GM20000 (cell line): ENCODE data around the gene GM2A.
"Not testable (repeated sequence)": the region's sequence is repeated elsewhere in the genome, so short reads cannot be mapped to it uniquely, and the experiment has no call there.

Experiments
- DNase-seq: peaks from one replicate; pipeline ENCODE4 v3.0.0; 2012; ENCODE audit warnings: low spot score
- TF ChIP-seq, protein P1 (sequence below): IDR thresholded peaks from 2 replicates; pipeline ENCODE4 v1.5.1; 2012; ENCODE audit warnings: mild to moderate bottlenecking, control low read depth; ENCODE audit errors: extremely low read depth, missing control alignments

Gene GM2A

DNA sequence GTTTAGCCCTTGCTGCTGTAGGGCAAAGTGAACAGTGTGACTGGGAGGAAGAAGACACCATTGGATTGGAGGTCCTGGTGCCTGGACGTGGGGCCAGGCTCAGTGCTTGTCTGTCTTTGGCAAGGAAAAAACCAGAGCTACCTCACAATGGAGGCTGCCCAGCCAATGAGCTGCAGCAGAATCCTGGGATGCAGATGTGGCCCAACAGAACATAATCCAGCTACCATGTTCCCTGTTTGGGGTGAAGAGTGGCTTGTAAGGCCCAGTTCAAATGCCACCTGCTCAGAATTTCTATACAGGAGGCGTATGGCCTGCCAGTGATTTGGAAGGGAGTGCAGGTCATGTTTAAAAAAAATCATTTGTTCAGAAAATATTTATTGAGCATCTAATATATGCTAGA lies 50.7 kb downstream of the GM2A start, which contains the start of gene SLC36A3:
Gene SLC36A3 (minus strand): TSS at position 101 of the 400 bp plus-strand sequence. CDS start 412 bp downstream, outside the sequence.
- DNase-seq = no peak
- TF ChIP-seq, protein P1, sequence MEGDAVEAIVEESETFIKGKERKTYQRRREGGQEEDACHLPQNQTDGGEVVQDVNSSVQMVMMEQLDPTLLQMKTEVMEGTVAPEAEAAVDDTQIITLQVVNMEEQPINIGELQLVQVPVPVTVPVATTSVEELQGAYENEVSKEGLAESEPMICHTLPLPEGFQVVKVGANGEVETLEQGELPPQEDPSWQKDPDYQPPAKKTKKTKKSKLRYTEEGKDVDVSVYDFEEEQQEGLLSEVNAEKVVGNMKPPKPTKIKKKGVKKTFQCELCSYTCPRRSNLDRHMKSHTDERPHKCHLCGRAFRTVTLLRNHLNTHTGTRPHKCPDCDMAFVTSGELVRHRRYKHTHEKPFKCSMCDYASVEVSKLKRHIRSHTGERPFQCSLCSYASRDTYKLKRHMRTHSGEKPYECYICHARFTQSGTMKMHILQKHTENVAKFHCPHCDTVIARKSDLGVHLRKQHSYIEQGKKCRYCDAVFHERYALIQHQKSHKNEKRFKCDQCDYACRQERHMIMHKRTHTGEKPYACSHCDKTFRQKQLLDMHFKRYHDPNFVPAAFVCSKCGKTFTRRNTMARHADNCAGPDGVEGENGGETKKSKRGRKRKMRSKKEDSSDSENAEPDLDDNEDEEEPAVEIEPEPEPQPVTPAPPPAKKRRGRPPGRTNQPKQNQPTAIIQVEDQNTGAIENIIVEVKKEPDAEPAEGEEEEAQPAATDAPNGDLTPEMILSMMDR = no peak

DNA sequence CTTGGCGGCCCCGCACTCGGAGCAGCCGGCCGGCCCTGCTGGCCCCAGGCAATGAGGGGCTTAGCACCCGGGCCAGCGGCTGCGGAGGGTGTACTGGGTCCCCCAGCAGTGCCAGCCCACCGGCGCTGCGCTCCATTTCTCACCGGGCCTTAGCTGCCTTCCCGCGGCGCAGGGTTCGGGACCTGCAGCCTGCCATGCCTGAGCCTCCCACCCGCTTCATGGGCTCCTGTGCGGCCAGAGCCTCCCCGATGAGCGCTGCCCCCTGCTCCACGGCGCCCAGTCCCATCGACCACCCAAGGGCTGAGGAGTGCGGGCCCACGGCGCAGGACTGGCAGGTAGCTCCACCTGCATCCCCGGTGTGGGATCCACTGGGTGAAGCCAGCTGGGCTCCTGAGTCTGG lies 56.3 kb downstream of the GM2A start:
- not testable (repeated sequence) for DNase-seq

DNA sequence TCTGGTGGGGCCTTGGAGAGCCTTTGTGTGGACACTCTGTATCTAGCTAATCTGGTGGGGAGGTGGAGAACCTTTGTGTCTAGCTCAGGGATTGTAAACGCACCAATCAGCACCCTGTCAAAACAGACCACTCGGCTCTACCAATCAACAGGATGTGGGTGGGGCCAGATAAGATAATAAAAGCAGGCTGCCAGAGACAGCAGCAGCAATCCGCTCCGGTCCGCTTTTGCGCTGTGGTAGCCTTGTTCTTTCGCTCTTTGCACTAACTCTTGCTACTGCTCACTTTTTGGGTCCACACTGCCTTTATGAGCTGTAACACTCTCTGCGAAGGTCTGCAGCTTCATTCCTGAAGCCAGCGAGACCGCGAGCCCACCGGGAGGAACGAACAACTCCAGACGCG lies 56.8 kb downstream of the GM2A start:
- not testable (repeated sequence) for DNase-seq

DNA sequence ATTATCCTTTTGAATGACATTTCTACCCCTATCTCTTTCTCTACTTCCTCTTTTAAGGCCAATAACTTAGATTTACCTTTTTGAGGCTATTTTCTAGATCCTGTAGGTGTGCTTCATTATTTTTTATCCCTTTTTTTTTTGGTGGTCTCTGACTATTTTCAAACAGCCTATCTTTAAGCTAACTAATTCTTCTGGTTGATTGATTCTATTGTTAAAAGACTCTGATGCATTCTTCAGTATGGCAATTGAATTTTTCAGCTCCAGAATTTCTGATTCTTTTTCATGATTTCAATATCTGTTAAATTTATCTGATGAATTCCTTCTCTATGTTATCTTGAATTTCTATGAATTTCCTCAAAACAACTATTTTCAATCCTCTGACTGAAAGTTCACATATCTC lies 57.9 kb downstream of the GM2A start:
- no peak for DNase-seq
- TF ChIP-seq, protein P1 = no peak

DNA sequence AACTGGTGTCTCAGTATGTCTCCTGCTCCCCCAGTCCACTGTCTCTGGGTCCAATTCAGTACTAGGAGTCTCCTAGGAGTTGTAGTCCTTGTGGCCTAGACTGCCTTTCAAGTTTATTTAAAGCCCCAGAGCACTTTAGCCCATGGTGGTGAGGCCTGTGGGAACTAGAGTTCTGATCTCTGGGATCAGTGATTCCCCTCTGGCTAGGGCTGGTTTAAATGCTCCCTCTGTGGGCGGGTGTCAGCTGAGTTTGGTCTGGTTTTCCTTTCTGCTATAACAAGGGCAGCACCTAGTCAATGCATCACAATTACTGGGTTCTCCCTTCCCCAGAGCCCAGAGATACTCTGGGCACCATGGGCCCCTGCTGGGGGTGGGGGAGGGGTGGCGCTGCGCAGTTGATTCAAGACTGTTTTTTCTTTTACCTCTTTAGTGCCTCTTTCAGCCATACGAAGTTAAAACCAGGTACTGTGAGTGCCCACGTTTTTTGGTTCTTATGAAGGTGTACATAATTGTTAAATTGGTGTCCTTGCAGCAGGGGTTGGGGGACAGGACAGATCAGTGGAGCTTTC lies 59.9 kb downstream of the GM2A start:
- TF ChIP-seq, protein P1 = no peak
- no peak for DNase-seq

DNA sequence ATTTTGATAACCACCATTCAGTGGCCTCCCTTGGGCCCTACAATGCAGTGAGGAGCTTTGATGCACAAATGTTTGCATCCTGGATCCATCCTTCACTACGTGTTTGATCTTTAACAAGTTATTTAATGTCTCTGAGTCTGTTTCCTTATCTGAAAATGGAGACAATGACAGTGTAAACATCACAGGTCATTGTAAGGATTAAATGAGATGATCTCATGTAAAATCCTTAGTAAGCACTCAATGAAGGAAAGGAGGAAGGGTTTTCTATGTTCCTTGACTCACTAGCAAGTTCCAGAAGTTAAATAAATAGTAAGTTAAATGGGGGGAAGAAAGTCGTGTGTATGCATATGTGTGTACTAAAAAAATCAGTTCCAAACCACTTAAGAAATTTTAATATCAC lies 60.4 kb downstream of the GM2A start:
- TF ChIP-seq, protein P1 = no peak
- DNase-seq = no peak

DNA sequence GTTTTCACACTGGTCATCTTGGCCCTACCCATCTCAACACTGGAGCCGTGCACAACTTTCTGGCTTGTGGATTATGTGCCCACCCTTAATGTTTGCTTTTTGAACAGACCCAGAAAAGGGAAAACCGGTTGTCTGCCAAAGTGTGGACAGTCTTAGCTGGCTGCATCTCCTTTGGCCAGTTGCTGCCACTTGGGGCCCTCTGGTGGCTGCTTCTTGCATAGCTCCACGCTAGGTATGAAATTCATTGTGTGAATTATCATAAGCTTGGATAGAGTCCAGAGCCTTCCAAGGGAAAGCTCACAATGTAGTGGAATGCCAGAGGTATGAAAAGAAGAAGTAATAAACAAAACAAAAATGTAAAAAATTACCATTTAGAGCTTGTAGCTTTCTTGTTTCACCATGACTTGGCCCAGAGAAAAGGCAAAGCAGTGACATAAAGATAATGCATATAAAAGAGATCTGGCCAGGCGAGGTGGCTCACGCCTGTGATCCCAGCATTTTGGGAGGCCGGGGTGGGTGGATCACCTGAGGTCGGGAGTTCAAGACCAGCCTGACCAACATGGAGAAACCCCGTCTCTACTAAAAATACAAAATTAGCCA lies 63.1 kb downstream of the GM2A start:
- TF ChIP-seq, protein P1 = peak; percentile 92
- peak; percentile 86 for DNase-seq

DNA sequence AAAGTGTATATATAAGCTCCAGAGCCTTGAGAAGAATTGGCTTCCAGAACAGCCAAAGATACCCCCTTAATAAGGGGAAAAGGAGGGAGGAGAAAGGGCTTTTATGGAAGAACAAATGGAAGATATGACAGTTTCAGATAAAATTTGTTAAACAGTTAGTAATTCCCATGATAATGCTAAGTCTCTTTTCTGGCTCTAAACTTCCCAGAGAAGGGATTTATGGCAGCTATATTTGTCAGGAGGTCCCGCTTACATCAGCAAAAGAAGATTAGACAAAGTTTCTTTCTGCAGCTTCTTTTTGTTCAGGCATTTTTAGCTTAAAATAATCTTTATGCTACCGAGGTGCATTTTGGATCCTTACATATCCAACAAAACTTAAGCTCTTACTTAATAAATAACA lies 64.9 kb downstream of the GM2A start:
- TF ChIP-seq, protein P1 = no peak
- DNase-seq = no peak
